Psoas muscle (tissue), 8 donors: ENCODE measurements around the gene TBC1D1. TPM values are rescaled to one million over a fixed set of nuclear protein-coding genes. Genes with fewer than 3 reads are reported as not detected.

Source experiments
- ATAC-seq, 4 donors: fragments of 200-7000 bp; cut with Tn5 transposase; one replicate each; pipeline ENCODE4 v1.9.1; 2020; ENCODE audit warnings: moderate library complexity in 3 of 4, mild to moderate bottlenecking in 2 of 4
- DNase-seq, 2 donors: peaks; one replicate each; pipeline ENCODE4 v3.0.0-alpha.2; 2020
- H3K27ac ChIP-seq: fragments of 200-600 bp; one replicate; pipeline ENCODE4 v1.8.0; 2022
- H3K27me3 ChIP-seq, 3 donors: fragments of 200-600 bp in 1 of 3; one replicate each; pipeline versions ENCODE4 v1.6.1 to v1.8.0; 2013 to 2022; ENCODE audit warnings: low read length in 2 of 3, mild to moderate bottlenecking in 2 of 3, moderate library complexity in 1 of 3; ENCODE audit not compliant: insufficient read depth in 3 of 3
- H3K36me3 ChIP-seq, 2 donors: fragments of 200-600 bp in 1 of 2; one replicate each; pipeline versions ENCODE4 v1.6.1 to v1.8.0; 2013 to 2022; ENCODE audit warnings: low read depth in 1 of 2, mild to moderate bottlenecking in 1 of 2, moderate library complexity in 1 of 2; ENCODE audit not compliant: insufficient read depth in 1 of 2
- H3K4me1 ChIP-seq: fragments of 200-600 bp; one replicate; pipeline ENCODE4 v1.8.0; 2022
- H3K4me3 ChIP-seq: fragments of 200-600 bp; one replicate; pipeline ENCODE4 v1.8.0; 2022; ENCODE audit warnings: mild to moderate bottlenecking
- H3K9me3 ChIP-seq: fragments of 200-600 bp; one replicate; pipeline ENCODE4 v1.8.0; 2022
- WGBS, 3 donors: extraction: QIAGEN DNeasy Blood & Tissue Kit; methylation state at CpG; one replicate each; pipeline versions ENCODE4 v1.1.6 to v1.1.7; 2013; 5-methylcytosine and 5-hydroxymethylcytosine counted together
- intact Hi-C, 2 donors: fragments of 100-400 bp; cut with DNase I; formaldehyde crosslinking; loops; one replicate each; pipeline versions ENCODE4 v1.11.0 to v1.14.2; 2022
- polyA plus RNA-seq, 3 donors: library from polyadenylated mRNA; stranded (reverse); fragments of 200-250 nt; gene quantifications; one replicate each; pipeline ENCODE4 v1.2.3, GENCODE V29; 2013
- total RNA-seq, 4 donors: library from RNA; stranded (reverse); fragmentation: NEBNext Ultra II Directional in 2 of 4; extraction: Animal tissue kit (Norgen Biotek cat#: 25700) in 2 of 4; gene quantifications; one replicate each; pipeline versions ENCODE4 v1.2.1 to v1.2.4, GENCODE V29; 2021 to 2023
- TF ChIP-seq, protein P1 (sequence below): fragments of 200-600 bp; IDR thresholded peaks from one replicate; pipeline ENCODE4 v1.8.0; 2022; ENCODE audit warnings: antibody characterized with exemption
- donor health status: healthy with polysubstance abuse.
- donor health status: DM: no; HTN: no; CAD: no; lungs with moderate emphysema.
- donor health status: Bipolar disorder and iron deficiency.
- donor health status: healthy.
- donor health status: DM: yes; HTN: yes; CAD: no.
- donor health status: DM: no; HTN: no; CAD: no.
- donor health status: DM: no; HTN: no; CAD: no.
- donor health status: DM: yes; HTN: yes; CAD: no.

Gene TBC1D1
- total and polyA plus RNA-seq, 7 donors = 18.1 to 130 (median 42.5) TPM

- 73 to 85% (median 82%) methylated on average over 4 of the region's 4 CpGs for WGBS, 3 donors
- TF ChIP-seq, protein P1, sequence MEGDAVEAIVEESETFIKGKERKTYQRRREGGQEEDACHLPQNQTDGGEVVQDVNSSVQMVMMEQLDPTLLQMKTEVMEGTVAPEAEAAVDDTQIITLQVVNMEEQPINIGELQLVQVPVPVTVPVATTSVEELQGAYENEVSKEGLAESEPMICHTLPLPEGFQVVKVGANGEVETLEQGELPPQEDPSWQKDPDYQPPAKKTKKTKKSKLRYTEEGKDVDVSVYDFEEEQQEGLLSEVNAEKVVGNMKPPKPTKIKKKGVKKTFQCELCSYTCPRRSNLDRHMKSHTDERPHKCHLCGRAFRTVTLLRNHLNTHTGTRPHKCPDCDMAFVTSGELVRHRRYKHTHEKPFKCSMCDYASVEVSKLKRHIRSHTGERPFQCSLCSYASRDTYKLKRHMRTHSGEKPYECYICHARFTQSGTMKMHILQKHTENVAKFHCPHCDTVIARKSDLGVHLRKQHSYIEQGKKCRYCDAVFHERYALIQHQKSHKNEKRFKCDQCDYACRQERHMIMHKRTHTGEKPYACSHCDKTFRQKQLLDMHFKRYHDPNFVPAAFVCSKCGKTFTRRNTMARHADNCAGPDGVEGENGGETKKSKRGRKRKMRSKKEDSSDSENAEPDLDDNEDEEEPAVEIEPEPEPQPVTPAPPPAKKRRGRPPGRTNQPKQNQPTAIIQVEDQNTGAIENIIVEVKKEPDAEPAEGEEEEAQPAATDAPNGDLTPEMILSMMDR = no peak
- intact Hi-C loops = loop anchor here in 1 of 2 donors (5.0 kb wide), 1 partner anchor 42 kb away; no protein-coding TSS in a partner anchor
- ATAC-seq = no peak
- no peaks in the 10 kb centered on the region for H3K36me3 ChIP-seq
- H3K27ac ChIP-seq = peak overlapping the region; percentile 88
- H3K9me3 ChIP-seq = peaks cover 3% of the 10 kb centered on the region
- no peaks in the 10 kb centered on the region for H3K27me3 ChIP-seq
- DNase-seq = no peak
- peaks cover 52% of the 10 kb centered on the region for H3K4me1 ChIP-seq
- H3K4me3 ChIP-seq = no peak overlapping the region
These were observed 44.1 kb downstream of the TBC1D1 start for GRCh38 chr4:37935026-37935425.

DNA sequence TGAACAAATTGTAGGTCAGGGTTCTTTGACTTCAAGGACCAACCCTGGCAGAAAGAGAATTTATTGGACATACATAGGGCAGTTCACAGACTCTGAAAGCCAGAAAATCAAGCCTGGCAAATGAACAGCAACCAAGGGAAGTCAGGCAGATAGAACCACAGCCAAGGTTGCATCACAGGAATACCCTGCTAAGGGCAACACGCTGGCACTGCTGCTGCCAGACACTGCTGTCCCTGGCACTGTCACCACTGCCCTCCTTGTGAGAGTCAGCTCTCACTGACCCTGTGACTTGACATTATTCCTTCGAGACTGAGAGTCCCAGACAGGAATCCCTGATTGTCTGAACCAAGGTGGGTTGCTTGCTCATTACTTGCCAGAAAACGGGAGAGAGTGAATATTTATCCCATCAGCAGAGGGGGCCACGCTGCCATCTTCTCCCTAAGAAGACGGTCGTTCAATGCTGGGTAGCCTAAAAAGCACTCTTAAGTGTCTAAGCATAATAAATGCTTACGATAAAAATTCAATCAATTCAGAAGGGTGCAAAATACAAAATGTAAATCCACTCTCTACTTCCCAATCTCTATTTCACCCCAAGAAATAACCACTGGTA is 46.1 kb downstream of the TBC1D1 start:
- H3K36me3 ChIP-seq = no peaks in the 10 kb centered on the region
- intact Hi-C loops = loop anchor here in 1 of 2 donors (5.0 kb wide), 1 partner anchor 40 kb away; no protein-coding TSS in a partner anchor
- TF ChIP-seq, protein P1 = no peak
- WGBS, 3 donors = 15 to 43% (median 25%) methylated on average over 7 of the region's 7 CpGs
- DNase-seq (peak; percentile 56 to 91), ATAC-seq (peak; percentile 87 to 94 (median 90))
- peak overlapping the region; percentile 61 for H3K4me3 ChIP-seq
- no peaks in the 10 kb centered on the region for H3K27me3 ChIP-seq
- peaks cover 3% of the 10 kb centered on the region for H3K9me3 ChIP-seq
- H3K27ac ChIP-seq = peak overlapping the region; percentile 88
- H3K4me1 ChIP-seq = peaks cover 47% of the 10 kb centered on the region

GRCh38 chr4:37938208-37938607 is 47.3 kb downstream of the TBC1D1 start:
- no peaks in the 10 kb centered on the region for H3K27me3 ChIP-seq
- H3K36me3 ChIP-seq = no peaks in the 10 kb centered on the region
- no peak for ATAC-seq
- peaks cover 3% of the 10 kb centered on the region for H3K9me3 ChIP-seq
- peaks cover 36% of the 10 kb centered on the region for H3K4me1 ChIP-seq
- 83 to 99% (median 98%) methylated on average over 3 of the region's 3 CpGs for whole genome bisulfite sequencing, 3 donors
- DNase-seq = no peak
- no peak overlapping the region for H3K27ac ChIP-seq
- intact Hi-C loops = loop anchor here in 1 of 2 donors (5.0 kb wide), 1 partner anchor 39 kb away; no protein-coding TSS in a partner anchor
- TF ChIP-seq, protein P1 = no peak
- no peak overlapping the region for H3K4me3 ChIP-seq

DNA sequence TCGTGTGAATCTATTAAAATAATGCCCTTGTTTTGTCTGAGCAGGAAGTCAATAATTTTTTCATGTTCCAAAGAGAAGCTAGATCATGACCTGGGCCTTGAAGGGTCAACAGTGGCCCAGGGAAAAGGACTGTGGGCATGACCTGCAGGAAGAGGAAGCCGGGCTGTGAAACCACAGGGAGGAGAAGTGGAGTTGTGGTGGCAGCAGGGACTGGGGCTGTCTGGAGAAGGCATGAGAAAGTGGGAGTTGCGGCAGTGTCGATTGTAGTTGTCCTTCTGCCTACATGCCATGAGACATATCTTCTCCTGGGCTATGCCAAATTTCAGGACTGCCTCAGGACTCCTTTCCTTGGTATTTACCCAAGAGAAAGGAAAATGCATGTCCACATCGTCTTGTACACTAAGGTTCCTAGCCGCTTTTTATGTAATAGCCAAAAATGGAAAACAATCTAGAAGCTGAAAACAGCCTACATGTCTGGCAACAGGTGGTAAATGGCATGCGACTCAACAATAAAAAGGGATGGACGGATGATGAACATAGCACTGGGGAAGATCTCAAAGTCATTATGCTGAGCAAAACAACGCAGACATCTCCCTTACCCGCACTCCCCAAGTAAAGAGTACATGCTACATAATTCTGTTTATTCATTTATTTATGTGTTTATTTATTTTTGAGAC is 55.8 kb downstream of the TBC1D1 start:
- ATAC-seq = peak in 1 of 4 donors; percentile 29
- H3K36me3 ChIP-seq = no peaks in the 10 kb centered on the region
- H3K27me3 ChIP-seq = no peaks in the 10 kb centered on the region
- TF ChIP-seq, protein P1 = no peak
- H3K4me1 ChIP-seq = peaks cover 4% of the 10 kb centered on the region
- H3K9me3 ChIP-seq = no peaks in the 10 kb centered on the region
- no peak overlapping the region for H3K27ac ChIP-seq
- intact Hi-C loops = no loop called here
- H3K4me3 ChIP-seq = no peak overlapping the region
- 72 to 77% (median 76%) methylated on average over 10 of the region's 10 CpGs for WGBS, 3 donors
- peak; percentile 23 to 57 for DNase-seq
